OCI-LY3 (cell line): ENCODE data around the gene FOXI2.
A peak's percentile ranks its signal among the peaks of the same experiment; 100 is the strongest.

ENCODE experiments used
- H2AFZ ChIP-seq: fragments of 200-600, 300-600 bp; shearing (Covaris generic); 2 replicates; pipeline ENCODE4 v1.6.0; 2014; ENCODE audit warnings: antibody characterized with exemption, low read depth, low read length
- H3K27ac ChIP-seq: fragments of 200-600, 300-600 bp; sonication (generic); 2 replicates; pipeline ENCODE4 v1.5.1; 2014; ENCODE audit warnings: mild to moderate bottlenecking, low read length, moderate library complexity, mixed read lengths
- H3K27me3 ChIP-seq: fragments of 200-600, 300-600 bp; sonication (generic); 2 replicates; pipeline ENCODE4 v1.6.1; 2014; ENCODE audit warnings: low read depth, low read length, mixed read lengths
- H3K36me3 ChIP-seq: fragments of 200-600, 300-600 bp; sonication (generic); replicated peaks from 2 replicates; pipeline ENCODE3; 2014; ENCODE audit warnings: low read depth, low read length, mixed read lengths
- H3K4me1 ChIP-seq: fragments of 300-600, 200-600 bp; sonication (generic); 2 replicates; pipeline ENCODE4 v1.6.1; 2014; ENCODE audit warnings: low read length, mixed read lengths
- H3K4me2 ChIP-seq: fragments of 200-600, 300-600 bp; sonication (generic); 2 replicates; pipeline ENCODE4 v1.6.1; 2014; ENCODE audit warnings: low read length, mixed read lengths
- H3K4me3 ChIP-seq: fragments of 300-600, 200-600 bp; sonication (generic); 2 replicates; pipeline ENCODE4 v1.5.1; 2014; ENCODE audit warnings: antibody characterized with exemption, mild to moderate bottlenecking, low read length, moderate library complexity
- H3K79me2 ChIP-seq: fragments of 300-600, 200-600 bp; shearing (Covaris generic); 2 replicates; pipeline ENCODE4 v1.6.1; 2014; ENCODE audit warnings: mild to moderate bottlenecking, low read length, mixed read lengths
- H3K9ac ChIP-seq: fragments of 300-600, 200-600 bp; shearing (Covaris generic); 2 replicates; pipeline ENCODE4 v1.6.0; 2014; ENCODE audit warnings: mild to moderate bottlenecking, low read length, moderate library complexity
- H3K9me3 ChIP-seq: fragments of 200-600, 300-600 bp; shearing (Covaris generic); 2 replicates; pipeline ENCODE4 v1.6.1; 2014; ENCODE audit warnings: low read length, mixed read lengths; ENCODE audit not compliant: insufficient read depth
- H4K20me1 ChIP-seq: fragments of 200-600, 300-600 bp; sonication (generic); 2 replicates; pipeline ENCODE4 v1.6.1; 2016; ENCODE audit warnings: low read length, mixed read lengths; ENCODE audit not compliant: insufficient read depth
- CTCF ChIP-seq: fragments of 200-600, 300-600 bp; sonication (generic); IDR thresholded peaks from 2 replicates; pipeline ENCODE4 v1.5.1; 2014; ENCODE audit warnings: antibody characterized with exemption, low read length, low read depth
- EZH2phosphoT487 ChIP-seq: fragments of 200-600 bp; shearing (Covaris generic); IDR thresholded peaks from 2 replicates; pipeline ENCODE4 v1.6.1; 2018; ENCODE audit warnings: antibody characterized with exemption, mixed run types, low read depth

The FOXI2 gene

DNA sequence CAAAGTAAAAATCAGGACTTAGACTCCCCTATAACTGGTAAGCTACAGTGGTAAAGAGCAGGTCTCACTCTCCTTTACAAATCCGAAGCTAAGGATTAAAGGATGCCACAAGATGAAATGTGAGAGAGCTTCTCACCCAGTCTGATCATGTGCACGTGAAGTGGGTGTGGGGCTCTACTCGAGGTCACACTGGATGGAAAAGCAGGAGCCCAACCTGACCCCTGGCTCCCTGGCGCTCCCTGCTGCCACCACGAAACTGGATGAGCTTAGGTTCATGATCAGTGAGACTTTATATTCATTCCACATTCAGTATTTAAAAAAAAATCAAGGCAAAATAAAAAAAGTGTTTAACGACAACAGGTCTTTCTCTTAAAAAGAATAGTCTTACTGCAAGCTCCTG lies 21.7 kb upstream of the FOXI2 start:
- no peaks in the 10 kb centered on the region for H3K4me1 ChIP-seq
- H3K27ac ChIP-seq, result no peak overlapping the region
- no peaks in the 10 kb centered on the region for H3K79me2 ChIP-seq
- no peak for TF ChIP-seq CTCF
- no peak for TF ChIP-seq EZH2phosphoT487
- no peak overlapping the region for H3K4me3 ChIP-seq
- no peak overlapping the region for H3K4me2 ChIP-seq
- no peaks in the 10 kb centered on the region for H3K36me3 ChIP-seq
- H3K27me3 ChIP-seq, result no peaks in the 10 kb centered on the region
- no peaks in the 10 kb centered on the region for H3K9me3 ChIP-seq
- H3K9ac ChIP-seq, result no peak overlapping the region
- H2AFZ ChIP-seq, result no peak overlapping the region
- no peaks in the 10 kb centered on the region for H4K20me1 ChIP-seq

DNA sequence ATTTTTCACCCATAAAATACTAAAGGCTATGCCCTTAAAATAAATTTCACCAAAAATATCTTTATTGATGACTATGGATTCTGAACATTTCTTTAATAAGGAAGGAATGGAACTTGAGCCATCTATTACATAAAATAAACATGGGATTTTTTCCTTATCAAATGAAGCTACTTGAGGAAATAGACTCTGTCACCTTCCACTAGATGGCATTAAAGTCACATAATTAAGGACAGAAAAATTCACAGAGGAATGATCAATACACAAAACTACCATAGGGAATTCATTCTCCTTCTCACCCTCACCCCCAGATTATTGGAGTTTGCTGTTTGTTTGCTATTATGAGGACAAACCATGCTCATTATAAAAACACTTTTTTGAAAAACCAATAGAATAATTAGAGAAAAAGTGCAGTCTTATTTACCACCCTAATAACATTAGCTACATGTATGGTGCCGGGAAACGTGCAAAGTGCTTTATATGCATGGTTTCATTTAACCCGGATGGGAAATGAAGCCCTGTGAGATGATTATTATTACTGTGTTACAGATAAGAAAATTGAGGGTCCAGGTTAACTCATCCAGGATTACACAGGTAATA lies 21.1 kb upstream of the FOXI2 start:
- Histone ChIP-seq H3K27ac (no peak overlapping the region), H3K4me3 (no peak overlapping the region), H3K27me3 (no peaks in the 10 kb centered on the region), H3K4me2 (no peak overlapping the region), H3K9me3 (no peaks in the 10 kb centered on the region), H2AFZ (no peak overlapping the region), H3K36me3 (no peaks in the 10 kb centered on the region), H3K9ac (no peak overlapping the region), H4K20me1 (no peaks in the 10 kb centered on the region), H3K4me1 (no peaks in the 10 kb centered on the region), H3K79me2 (no peaks in the 10 kb centered on the region)
- TF ChIP-seq CTCF (peak; percentile 50), EZH2phosphoT487 (no peak)

- Histone ChIP-seq H2AFZ (no peak overlapping the region), H3K27me3 (no peaks in the 10 kb centered on the region), H3K27ac (no peak overlapping the region), H4K20me1 (no peaks in the 10 kb centered on the region), H3K79me2 (no peaks in the 10 kb centered on the region), H3K36me3 (no peaks in the 10 kb centered on the region), H3K9ac (no peak overlapping the region), H3K9me3 (no peaks in the 10 kb centered on the region), H3K4me3 (no peak overlapping the region), H3K4me2 (no peak overlapping the region), H3K4me1 (no peaks in the 10 kb centered on the region)
- no peak for TF ChIP-seq EZH2phosphoT487
- no peak for TF ChIP-seq CTCF
Measured at GRCh38 chr10:127720142-127720541, 16.8 kb upstream of the FOXI2 start.

GRCh38 chr10:127720903-127721302 lies 16.1 kb upstream of the FOXI2 start:
- Histone ChIP-seq H3K9me3 (no peaks in the 10 kb centered on the region), H3K79me2 (no peaks in the 10 kb centered on the region)
- no peak for TF ChIP-seq EZH2phosphoT487
- no peak for TF ChIP-seq CTCF

More at GRCh38 chr10:127720903-127721302, 16.1 kb upstream of the FOXI2 start:
- Histone ChIP-seq H3K4me3 (no peak overlapping the region), H3K9ac (no peak overlapping the region), H2AFZ (no peak overlapping the region), H3K4me1 (no peaks in the 10 kb centered on the region), H3K27ac (no peak overlapping the region), H4K20me1 (no peaks in the 10 kb centered on the region), H3K27me3 (no peaks in the 10 kb centered on the region), H3K4me2 (no peak overlapping the region), H3K36me3 (no peaks in the 10 kb centered on the region)
